Measurements from ENCODE around the gene TPCN1. TPM values are rescaled to one million over a fixed set of nuclear protein-coding genes. Genes with fewer than 3 reads are reported as not detected.

Gene TPCN1
- total and polyA plus RNA-seq, 2 experiments from 2014 or later: 14.4 to 16.2 TPM

- Histone ChIP-seq H2AFZ (no peak overlapping the region), H4K20me1 (replicated peaks; ENCODE audit: insufficient read depth) (no peaks in the 10 kb centered on the region), H3K79me2 (replicated peaks; ENCODE audit: insufficient read depth) (no peaks in the 10 kb centered on the region), H3K4me3 (no peak overlapping the region), H3K4me2 (no peak overlapping the region), H3K9me2 (ENCODE audit: insufficient read depth) (no peaks in the 10 kb centered on the region), H3K27me3 (ENCODE audit: insufficient read depth) (no peaks in the 10 kb centered on the region), H3F3A (replicated peaks; ENCODE audit: low read depth) (no peaks in the 10 kb centered on the region), H3K36me3 (ENCODE audit: insufficient read depth) (no peaks in the 10 kb centered on the region), H3K27ac (ENCODE audit: low read depth) (no peak overlapping the region), H3K4me1 (ENCODE audit: insufficient read depth) (no peaks in the 10 kb centered on the region)
- H3K9me3 Mint-ChIP-seq: no peaks in the 10 kb centered on the region
- no peak overlapping the region for H3K4me3 Mint-ChIP-seq
- H3K36me3 Mint-ChIP-seq (ENCODE audit: low read depth): peaks cover 7% of the 10 kb centered on the region; the same call in 2 of the 3 replicates
- DNase-seq (ENCODE audit: low spot score) (no peak), ATAC-seq (no peak)
- no peak overlapping the region for H3K27ac Mint-ChIP-seq
- peaks cover 2% of the 10 kb centered on the region for H3K27me3 Mint-ChIP-seq (ENCODE audit: insufficient read depth, low read depth, poor library complexity)
- TF ChIP-seq STAT1 (IDR thresholded peaks at IDR 0.05; ENCODE audit: unreplicated experiment) (no peak), NANOG (IDR thresholded peaks at IDR 0.05; ENCODE audit: borderline replicate concordance) (no peak), REST (IDR thresholded peaks at IDR 0.05; ENCODE audit: unreplicated experiment) (no peak), EZH2phosphoT487 (IDR thresholded peaks at IDR 0.05; ENCODE audit: unreplicated experiment) (no peak), ZNF114 (CRISPR knock-in tag; IDR thresholded peaks at IDR 0.05) (no peak), EZH2 (IDR thresholded peaks at IDR 0.05; ENCODE audit: low read depth, unreplicated experiment) (no peak), POLR2AphosphoS5 (IDR thresholded peaks at IDR 0.05; ENCODE audit: low read depth) (no peak), ETS1 (IDR thresholded peaks at IDR 0.05) (no peak), JUNB (IDR thresholded peaks at IDR 0.05; ENCODE audit: unreplicated experiment) (no peak), ZNF331 (CRISPR knock-in tag; IDR thresholded peaks at IDR 0.05; ENCODE audit: low read depth) (no peak), CTCF (conservative IDR thresholded peaks at IDR 0.05; ENCODE audit: low read depth in 2 of 2) (no peak), CREB1 (CRISPR knock-in tag; IDR thresholded peaks at IDR 0.05; ENCODE audit: low read depth) (no peak), ZNF462 (CRISPR knock-in tag; IDR thresholded peaks at IDR 0.05) (no peak)
- peaks cover 6% of the 10 kb centered on the region; the same call in 1 of the 3 replicates for H3K4me1 Mint-ChIP-seq
These were observed 69.2 kb downstream of the TPCN1 start for GRCh38 chr12:113290506-113290905.
